Measurements from ENCODE around the gene CSF3R. TPM values are rescaled to one million over a fixed set of nuclear protein-coding genes. Genes with fewer than 3 reads are reported as not detected.

CSF3R gene
- total RNA-seq, 1 donor from 2014 or later = 2.1 TPM

- DNase-seq (ENCODE audit: extremely low spot score, unreplicated experiment) = no peak
- Mint-ChIP-seq H3K36me3 (no peaks in the 10 kb centered on the region), H3K27me3 (no peaks in the 10 kb centered on the region), H3K9me3 (no peaks in the 10 kb centered on the region), H3K4me1 (ENCODE audit: unreplicated experiment) (peaks cover 23% of the 10 kb centered on the region), H3K4me3 (no peak overlapping the region), H3K27ac (no peak overlapping the region)
- no peak for TF ChIP-seq CTCF (conservative IDR thresholded peaks at IDR 0.05)
These were observed 13.6 kb downstream of the CSF3R start for GRCh38 chr1:36469163-36469562.

- no peak for TF ChIP-seq CTCF (conservative IDR thresholded peaks at IDR 0.05)
- H3K27me3 Mint-ChIP-seq = no peaks in the 10 kb centered on the region
- H3K9me3 Mint-ChIP-seq = no peaks in the 10 kb centered on the region
- H3K4me1 Mint-ChIP-seq (ENCODE audit: unreplicated experiment) = peaks cover 21% of the 10 kb centered on the region
- no peak for DNase-seq (ENCODE audit: extremely low spot score, unreplicated experiment)
- H3K4me3 Mint-ChIP-seq = no peak overlapping the region
- no peaks in the 10 kb centered on the region for H3K36me3 Mint-ChIP-seq
- no peak overlapping the region for H3K27ac Mint-ChIP-seq
These were observed 14.8 kb downstream of the CSF3R start for GRCh38 chr1:36467700-36468455.

- Mint-ChIP-seq H3K27ac (no peak overlapping the region), H3K36me3 (peaks cover 3% of the 10 kb centered on the region), H3K4me3 (no peak overlapping the region), H3K4me1 (ENCODE audit: unreplicated experiment) (peaks cover 17% of the 10 kb centered on the region), H3K27me3 (no peaks in the 10 kb centered on the region), H3K9me3 (no peaks in the 10 kb centered on the region)
- no peak for DNase-seq (ENCODE audit: extremely low spot score, unreplicated experiment)
- TF ChIP-seq CTCF (conservative IDR thresholded peaks at IDR 0.05) = no peak
These were observed 15.7 kb downstream of the CSF3R start for GRCh38 chr1:36467027-36467410.

GRCh38 chr1:36466370-36467026 is 16.2 kb downstream of the CSF3R start:
- H3K27me3 Mint-ChIP-seq = no peaks in the 10 kb centered on the region
- DNase-seq (ENCODE audit: extremely low spot score, unreplicated experiment) = no peak
- peak overlapping the region; percentile 99 for H3K27ac Mint-ChIP-seq
- H3K4me1 Mint-ChIP-seq (ENCODE audit: unreplicated experiment) = peaks cover 17% of the 10 kb centered on the region
- H3K9me3 Mint-ChIP-seq = no peaks in the 10 kb centered on the region
- TF ChIP-seq CTCF (conservative IDR thresholded peaks at IDR 0.05) = no peak
- H3K4me3 Mint-ChIP-seq = no peak overlapping the region
- H3K36me3 Mint-ChIP-seq = peaks cover 3% of the 10 kb centered on the region

GRCh38 chr1:36465731-36466369 is 16.9 kb downstream of the CSF3R start:
- Mint-ChIP-seq H3K4me1 (ENCODE audit: unreplicated experiment) (peaks cover 17% of the 10 kb centered on the region), H3K27ac (peak overlapping the region; percentile 99), H3K36me3 (peaks cover 8% of the 10 kb centered on the region), H3K27me3 (no peaks in the 10 kb centered on the region), H3K9me3 (no peaks in the 10 kb centered on the region), H3K4me3 (peak overlapping the region; percentile 99)
- TF ChIP-seq CTCF (conservative IDR thresholded peaks at IDR 0.05) = no peak
- DNase-seq (ENCODE audit: extremely low spot score, unreplicated experiment) = no peak

All from type B pancreatic cell (in vitro differentiated cells).